ENCODE measurements around the gene TMEM62.

GRCh38 chr15:43214592-43215295 lies 81.4 kb downstream of the TMEM62 start:
- TF ChIP-seq POLR2AphosphoS5 (IDR thresholded peaks at IDR 0.05; ENCODE audit: low read depth, low read length) (no peak), POU2F2 (IDR thresholded peaks at IDR 0.05; ENCODE audit: low read depth, low read length) (no peak)
